Skin of body (tissue), 2 donors: ENCODE data around the gene PARS2. TPM values are rescaled to one million over a fixed set of nuclear protein-coding genes. Genes with fewer than 3 reads are reported as not detected.
A peak's percentile ranks its signal among the peaks of the same experiment; 100 is the strongest.
"Not testable (repeated sequence)": the region's sequence is repeated elsewhere in the genome, so short reads cannot be mapped to it uniquely, and the experiment has no call there.

ENCODE experiments used
- DNase-seq: peaks from one replicate; lab custom pipeline; 2025; lab: John Stamatoyannopoulos, UW
- total RNA-seq: library from RNA; depleted of rRNA; stranded (reverse); fragments of >200 nt; gene quantifications from one replicate; pipeline ENCODE4 v1.2.3, GENCODE V29; 2014

The PARS2 gene
- total RNA-seq, 1 donor from 2014 or later: 2.5 TPM

DNA sequence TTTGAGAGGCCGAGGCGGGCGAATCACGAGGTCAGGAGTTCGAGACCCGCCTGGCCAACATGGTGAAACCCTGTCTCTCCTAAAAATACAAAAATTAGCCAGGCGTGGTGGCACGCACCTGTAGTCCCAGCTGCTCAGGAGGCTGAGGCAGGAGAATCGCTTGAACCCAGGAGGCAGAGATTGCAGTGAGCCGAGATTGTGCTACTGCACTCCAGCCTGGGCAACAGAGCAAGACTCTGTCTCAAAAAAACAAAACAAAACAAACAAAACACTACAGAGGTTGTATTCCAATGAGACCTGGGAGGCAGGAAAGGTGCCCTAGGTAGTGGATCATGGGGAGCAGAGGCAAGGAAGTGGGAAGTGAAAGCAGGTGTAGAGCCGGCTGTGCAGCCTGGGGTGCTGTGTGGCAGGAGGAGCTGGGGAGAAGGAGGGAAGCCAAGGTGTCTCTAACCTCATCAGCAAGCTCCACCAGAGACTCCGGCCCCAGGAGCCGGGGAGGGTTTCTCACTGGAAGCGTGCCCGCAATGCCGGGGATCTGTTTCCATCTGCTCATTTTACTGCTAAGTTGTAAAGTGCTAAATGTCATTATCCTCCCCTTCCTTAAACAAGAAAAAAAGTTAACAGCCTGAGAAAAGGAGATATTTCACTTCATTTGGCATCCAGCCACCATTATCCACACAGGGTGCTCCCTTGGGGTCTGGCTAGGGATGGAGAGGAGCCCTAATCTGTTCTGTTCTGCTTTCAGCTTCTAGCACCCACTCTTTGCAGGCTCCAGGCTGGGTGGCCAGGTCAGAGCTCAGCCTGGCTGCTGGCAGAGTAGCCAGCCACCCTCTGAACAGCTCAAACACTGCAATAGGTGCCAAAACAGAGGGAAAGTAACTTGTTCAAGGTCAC, 11.8 kb upstream of the PARS2 start:
- not testable (repeated sequence) for DNase-seq

DNA sequence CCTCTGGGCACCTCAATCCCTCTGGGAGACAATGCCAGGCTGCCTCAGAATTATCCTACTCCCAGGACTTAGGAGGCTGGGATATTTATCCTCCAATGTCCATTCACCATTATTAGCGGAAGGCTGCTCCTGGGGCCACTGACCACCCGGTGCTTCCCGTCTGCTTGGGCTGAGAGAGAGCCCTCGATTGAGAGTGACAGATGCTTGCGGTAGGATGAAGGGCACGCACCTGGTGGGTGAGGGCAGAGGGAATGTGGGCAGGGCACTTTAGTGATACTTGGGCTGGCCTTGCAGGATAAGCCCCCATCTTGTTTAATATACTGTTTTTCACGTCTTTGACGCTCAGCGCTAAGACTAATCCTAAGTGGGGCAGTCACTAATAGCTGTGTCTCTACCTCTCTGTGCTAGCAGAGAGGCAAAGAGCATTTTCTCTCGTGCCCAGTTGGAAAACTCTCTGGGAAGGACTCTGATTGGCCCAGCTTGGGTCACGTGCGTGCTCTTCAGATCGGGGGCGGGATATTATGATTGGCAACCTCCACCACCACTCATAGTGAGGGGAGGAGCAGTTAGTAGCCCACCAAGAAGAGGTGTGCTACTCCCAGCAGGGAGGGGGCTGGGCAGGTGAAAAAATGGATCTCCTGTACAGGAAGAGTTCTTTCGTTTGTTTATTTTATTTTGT, 10.6 kb upstream of the PARS2 start:
- DNase-seq: no peak

DNA sequence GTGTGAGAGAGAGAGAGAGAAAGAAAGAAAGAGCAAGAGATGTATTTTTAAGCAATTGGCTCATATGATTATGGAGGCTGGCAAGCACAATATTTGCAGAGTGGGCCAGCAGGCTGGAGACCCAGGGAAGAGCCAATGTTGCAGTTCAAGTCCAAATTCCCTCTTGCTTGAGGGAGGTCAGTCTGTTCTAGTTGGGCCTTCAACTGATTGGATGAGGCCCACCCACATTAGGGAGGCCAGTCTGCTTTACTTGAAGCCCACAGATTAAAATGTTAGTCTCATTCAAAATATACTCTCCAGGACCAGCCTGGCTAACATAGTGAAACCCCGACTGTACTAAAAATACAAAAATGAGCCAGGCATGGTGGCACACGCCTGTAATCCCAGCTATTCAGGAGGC, 8.6 kb upstream of the PARS2 start:
- no peak for DNase-seq

DNA sequence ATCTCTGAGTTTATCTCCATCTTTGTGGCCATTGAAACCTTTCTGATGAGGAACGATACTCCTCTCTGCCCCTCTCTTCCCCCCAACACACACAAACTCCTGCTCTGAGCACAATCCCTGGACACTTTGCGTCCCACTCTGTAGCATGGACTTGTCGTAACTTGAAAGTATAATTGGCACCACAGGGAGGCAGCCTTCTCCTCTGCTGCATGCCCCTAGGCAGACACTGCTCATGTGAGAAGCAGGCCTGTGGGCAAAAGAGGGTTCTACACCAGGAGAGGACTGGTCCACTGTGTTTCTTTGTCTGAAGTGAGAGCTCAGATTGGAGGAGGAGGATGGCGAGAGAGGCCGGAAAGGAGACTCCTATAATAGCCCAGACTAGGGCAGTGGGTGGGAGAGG, 3.8 kb upstream of the PARS2 start:
- DNase-seq: no peak

DNA sequence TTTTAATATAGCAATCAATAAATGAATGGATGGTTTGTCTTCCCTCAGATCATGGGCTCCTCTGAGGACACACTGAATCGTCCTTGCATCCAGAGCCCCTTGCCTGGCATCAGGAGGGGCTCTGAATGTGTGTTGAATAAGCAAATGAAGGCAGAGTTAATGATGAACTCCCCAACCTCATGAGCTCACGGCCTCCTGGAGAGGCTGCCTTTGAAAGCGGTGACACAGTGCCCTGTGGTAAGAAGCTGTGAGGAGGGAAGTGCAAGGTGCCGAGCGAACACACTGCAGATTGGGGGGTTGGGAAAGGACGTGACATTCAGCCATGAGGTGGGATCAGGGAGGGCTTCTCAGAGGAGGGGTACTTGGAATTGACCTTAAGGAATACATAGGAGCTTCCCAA, 3.2 kb upstream of the PARS2 start:
- DNase-seq: no peak

DNA sequence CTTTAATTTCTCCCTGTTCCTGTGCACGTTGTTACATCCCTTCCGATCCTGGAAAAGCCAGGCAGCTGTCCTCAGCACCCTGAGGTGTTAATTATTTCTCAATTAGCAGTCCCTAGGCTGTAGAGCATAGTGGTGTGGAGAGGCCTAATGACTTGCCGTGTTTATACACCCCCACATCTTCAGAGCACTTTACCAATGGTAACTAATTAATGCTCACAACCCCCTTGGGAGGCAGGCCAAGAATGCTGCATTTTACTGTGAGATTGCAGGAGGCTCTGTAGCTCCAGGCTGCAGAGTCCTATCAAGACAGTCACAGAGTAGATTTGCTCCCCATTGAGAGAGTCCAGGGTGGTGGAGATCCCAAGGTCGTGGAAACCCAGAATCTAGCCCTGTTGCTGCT, 2.4 kb upstream of the PARS2 start:
- DNase-seq: no peak

DNA sequence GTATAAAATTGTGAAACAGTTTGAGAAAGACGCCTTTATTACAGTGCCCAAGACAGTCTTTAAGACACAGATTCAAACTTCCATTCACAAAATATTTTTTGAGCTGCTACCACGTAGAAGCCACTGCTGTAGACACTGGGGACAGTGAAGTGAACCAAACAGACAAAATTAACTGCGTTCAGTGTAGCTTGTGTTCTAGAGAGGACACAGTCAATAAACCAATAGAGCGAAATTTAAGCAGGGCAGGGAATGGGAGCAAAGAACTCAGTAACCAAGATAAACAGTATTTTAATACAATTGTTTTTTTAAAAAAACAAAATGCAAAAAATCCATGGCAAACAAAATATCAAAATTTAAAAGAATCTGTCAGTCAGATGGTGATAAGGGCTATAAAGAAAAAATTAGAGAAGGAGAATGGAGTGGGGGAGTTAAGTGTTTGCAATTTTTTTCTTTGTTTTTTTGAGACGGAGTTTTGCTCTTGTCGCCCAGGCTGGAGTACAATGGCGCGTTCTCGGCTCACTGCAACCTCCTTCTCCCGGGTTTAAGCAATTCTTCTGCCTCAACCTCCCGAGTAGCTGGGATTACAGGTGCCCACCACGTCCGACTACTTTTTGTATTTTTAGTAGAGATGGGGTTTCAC, 719 bp upstream of the PARS2 start:
- no peak for DNase-seq

DNA sequence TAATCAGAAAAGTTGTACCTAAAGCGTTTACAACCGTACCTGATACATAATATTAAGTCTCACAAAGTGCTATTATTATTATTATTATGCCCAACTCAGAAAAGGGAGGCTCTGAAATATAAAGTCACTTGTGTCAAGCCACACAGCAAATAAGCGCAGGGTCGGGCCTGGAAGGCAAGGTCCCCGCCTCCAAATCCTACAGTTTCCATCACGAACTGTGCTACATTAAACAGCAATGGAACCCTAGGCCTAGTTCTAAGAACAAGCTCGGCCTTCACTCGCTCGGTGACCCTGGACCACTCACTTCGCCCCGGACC, 549 bp downstream of the PARS2 start:
- peak; percentile 22 for DNase-seq

DNA sequence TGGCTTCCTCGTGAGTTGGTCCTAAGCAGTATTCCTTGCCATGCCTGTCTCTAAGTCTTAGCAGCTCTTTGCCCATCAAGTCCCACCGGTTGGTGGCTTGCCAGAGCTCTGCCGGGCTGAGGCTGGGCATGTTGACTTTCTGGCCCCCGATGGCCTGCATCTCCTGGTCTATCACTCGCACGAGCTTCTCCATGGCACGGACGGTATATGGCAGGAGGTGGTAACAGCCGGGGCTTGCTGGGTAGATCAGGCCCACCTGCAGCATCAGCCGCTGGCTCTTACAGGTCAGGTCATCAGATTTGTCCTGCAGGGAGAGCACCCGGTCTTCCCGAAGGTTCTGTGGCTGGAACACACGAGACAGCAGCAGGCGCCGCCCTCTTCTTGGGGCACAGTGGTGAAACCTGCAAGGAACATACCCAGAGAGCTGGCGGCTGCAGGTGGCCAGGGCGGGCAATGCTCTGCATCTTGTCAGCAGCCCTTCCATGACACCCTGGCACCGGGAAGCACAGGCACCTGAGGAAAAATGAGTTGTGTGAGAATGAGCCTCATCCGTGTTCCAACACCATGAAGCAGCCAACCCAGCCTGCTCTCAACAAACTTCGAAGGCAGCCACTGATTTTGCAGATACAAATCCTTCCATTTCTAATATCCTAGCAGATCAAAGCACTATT, 5.5 kb downstream of the PARS2 start:
- no peak for DNase-seq

DNA sequence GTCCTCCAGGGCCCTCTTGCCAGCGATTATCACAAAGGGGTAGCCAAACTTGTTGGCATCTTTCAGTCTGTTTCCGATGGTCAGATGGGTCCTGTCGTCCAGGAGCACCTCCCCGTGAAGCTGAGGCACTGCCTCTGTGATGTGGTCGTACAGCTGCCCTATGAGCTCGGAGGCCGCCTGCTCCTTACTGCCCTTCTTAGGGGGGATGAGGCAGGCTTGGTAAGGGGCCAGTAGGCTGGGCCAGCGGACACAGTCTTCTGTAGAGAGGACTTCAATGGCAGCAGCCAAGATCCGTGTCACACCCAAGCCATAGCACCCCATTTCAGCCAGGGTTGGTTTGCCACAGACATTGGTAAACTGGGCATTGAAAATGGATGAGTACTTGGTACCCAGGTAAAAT, 6.5 kb downstream of the PARS2 start:
- DNase-seq: no peak

DNA sequence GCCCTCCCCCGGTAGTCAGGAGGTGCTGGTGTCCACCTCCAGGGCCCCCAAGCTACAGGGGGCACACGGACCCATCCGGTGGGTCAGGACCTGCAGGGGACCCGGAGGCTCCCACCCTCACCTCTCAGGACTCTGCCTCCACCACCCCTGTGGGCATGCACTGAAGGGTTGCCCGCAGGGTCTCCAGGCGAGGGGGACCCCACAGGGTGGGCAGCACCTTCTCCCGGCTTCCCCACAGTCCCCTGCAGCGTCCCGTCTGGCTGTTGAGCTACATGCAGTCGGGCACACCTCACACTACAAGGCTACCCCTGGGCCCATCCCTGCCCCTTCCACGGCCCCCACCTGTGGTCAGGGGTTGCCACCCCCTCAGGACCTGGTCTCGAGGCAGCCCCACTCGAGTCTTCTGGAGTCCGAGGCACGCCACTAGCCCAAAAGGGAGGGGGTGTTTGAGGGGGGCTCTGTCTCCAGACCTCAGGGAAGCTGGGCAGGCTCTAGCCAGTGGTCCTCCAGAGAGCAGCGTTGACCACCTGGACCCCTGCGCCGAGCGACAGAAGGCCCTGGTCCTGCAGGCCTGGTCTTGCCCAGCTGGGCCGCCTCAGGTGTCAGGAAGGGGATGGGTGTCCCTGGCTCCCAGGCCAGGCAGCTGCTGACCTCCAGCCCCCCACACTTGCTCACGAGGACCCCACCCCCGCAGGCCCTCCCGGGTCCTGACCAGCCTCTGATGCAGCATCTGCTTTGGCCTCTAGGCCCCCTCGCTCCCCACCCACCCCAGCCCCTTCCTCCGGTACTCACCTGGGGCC, 9.6 kb downstream of the PARS2 start:
- no peak for DNase-seq

DNA sequence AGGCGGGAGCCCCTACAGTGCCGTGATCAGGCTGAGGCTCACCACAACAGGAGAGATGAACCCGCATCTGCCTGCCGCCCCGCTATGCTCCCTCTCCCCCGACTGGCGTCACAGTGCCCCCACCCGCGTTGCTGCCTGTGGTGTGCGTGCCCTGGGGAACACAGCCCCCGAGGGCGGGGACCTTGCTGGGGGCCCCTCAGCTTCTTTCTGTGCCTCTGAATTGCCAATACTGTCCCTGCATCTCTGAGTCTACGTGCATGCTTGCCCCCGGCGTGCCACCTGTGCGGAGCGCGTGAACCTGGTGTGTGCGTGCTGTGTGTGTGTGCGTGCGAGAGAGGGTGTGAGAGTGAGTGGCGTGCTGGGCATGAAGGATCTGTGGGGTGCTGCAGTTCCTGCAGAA, 10.3 kb downstream of the PARS2 start:
- DNase-seq: no peak

DNA sequence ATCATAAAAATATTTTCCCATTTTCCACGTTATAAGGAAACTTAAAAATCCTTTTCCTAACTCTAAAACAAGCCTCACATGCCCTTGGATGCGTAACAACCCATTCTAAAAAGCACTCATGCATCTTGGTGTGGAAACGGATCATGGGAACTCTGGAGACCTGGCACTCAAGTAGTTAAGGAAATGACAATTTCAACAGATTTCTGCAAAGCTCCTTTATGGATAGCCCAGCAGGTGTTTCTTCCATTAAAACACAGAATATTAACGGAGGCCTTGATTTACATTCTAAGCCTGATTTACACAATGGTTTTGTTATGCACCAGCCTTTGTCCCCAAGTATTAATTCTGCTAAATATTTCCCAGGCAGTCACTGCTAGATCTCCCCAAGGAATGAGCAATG, 12.9 kb downstream of the PARS2 start:
- DNase-seq: no peak

DNA sequence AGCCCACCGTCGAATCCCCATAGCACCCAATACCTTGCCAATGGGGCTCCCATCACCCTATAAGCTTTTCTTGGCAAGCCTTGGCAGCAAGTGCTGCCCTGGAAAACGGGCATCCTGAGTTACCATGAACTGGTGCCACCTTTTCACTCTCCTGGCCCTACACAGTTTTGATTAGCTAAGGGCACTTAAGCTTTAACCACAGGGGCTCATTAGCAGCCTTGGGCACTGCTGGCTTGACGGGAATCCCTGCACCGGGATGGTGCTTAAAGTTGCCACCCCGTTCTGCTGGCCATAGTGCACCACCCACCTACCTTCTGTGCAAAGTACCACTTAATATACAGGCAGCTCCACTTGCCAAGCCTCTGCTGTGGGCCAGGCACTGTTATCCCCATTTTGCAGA, 13.7 kb downstream of the PARS2 start:
- DNase-seq: no peak

DNA sequence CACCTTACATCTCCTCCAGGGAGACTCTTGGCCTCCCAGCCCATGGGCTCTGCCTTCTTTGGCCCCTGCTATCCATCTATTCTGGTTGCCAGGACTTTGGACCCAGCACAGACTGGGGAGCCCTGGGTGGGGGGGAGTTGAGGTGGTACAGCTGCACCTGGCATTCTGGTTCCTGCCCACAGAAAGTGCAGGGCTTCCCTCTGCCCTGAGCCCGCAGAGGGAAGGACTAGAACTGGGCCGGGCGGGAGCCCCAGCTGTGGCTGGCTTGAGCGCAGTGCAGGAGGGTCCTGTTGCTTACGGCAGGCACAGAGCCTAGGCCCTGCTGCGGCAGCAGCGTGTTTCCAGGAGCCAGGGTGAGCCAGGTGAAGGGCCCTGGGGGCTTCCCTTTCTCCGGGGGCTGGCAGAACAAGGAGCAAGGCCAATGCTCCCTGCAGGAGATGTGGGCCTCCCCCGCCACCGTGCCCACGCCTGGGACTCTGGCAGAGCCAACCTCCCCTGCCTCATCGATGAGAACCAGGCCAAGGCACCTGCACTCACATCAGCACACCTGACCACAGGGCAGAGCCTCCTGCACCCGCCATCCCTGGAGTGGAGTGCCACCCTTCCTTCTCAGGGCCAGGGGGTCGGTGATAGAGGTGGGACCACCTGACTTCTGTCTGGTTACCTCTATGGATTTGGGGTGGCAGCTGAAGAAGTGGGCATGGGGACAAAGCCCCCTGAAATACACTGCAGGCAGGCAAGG, 16.1 kb downstream of the PARS2 start:
- DNase-seq: no peak

DNA sequence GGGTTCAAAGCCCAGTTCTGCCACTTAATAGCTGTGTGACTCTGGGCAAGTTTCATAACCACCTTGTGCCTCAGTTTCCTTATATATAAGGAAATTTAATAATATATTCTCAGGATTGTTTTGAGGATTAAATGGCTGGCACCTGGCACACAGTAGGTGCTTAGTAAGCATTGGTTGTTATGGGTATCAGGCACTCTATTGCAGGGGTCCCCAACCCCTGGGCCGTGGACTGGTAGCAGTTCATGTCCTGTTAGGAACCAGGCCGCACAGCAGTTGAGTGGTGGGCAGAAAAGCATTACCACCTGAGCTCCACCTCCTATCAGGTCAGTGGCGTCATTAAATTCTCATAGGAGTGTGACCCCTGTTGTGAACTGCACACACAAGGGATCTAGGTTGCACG, 18.5 kb downstream of the PARS2 start:
- no peak for DNase-seq

DNA sequence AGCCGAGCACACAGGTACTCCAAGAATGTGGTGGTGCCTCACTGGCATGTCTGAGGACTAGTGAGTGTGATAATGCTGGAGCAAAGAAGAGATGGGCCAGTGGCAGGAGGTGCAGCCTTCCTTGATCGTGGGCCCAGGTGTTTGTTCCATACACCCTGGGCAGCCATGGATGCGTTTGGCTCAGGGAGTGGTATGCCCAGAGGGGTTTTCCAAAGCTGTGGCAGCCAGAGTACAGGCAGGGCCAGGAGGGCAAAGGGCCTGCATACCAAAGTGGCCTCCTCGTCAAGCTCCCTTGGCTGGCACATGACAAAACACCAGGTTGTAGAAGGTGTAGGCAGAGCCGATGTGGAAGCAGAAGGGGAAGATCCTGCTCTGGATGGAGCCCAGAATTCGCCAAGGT, 19.0 kb downstream of the PARS2 start:
- no peak for DNase-seq

DNA sequence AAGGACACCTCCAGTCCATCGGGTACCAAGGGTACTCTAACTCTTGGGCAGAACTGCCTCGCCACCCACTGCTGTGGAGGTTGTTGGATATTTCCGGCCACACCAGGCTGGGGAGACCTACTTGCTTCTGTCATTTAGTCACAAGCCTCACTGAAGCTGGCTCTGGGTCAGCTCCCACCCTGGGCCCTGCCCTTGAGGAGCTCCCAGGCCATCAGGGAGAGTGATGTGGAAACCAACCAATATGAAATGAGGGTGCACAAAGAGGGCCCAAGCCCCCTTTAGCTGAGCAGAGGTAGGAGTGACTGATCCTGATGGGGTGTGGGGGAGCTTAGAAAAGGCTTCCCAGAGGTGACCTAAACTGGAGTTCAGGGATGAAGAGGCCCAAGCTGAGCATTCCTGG, 19.6 kb downstream of the PARS2 start:
- no peak for DNase-seq

DNA sequence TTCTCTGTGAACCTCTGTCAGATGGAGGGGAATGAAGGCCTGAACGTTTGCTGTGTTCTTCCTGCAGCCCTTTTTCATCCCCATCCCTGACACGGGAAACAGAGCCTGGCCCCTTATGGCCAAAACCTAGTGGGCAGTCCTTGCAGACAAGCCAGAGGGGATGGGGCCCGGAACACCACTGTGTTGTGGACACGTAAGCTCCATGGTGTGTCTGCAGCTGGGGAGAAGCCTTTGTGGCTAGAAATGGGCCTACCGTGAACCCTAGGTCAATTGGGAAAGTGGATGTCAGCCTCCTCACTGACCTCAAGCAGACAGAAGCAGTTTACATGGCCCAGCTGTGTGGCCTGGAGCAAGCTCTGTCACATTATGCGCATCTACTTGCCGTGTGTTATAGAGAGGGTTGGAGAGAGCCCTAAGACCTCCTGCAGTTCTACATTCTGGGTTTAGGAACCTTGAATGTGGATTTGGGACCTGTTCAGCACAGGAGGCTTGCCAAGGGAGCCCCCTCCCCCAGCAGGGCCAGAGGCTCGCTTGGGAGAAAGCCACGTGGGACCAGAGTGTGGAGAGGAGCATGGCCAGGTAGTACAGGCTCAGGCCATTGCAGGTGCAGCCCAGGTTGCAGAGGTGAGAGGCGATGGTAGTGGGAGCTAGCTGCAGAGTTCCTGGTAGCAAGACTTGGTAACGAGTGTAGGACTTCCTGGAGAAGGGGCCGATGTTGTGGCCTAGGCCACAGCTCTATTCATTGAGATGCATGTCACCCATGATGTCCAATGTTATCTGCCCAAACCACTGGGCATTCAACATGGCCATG, 20.7 kb downstream of the PARS2 start:
- DNase-seq: no peak

DNA sequence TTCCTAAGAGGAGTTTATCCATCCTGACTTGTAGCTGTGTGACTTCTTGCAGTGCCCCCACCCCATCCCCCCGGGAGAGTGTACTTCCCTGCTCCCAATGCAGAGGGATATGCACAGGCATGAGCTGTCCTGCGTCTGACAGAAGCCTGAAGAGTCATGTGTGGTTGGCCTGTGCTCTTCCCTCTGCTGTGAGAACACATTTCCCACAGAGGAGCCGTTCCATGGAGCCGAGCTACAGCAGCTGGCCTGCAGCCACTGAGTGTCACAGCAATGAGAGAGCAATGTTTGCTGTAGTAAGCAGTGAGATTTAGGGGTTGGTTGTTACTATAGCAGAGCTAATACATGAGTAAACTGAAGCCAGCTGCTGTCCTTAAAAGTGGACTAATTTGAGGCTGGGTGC, 22.0 kb downstream of the PARS2 start:
- DNase-seq: no peak
